Neural progenitor cell (in vitro differentiated cells): ENCODE results near the gene RHOXF2B. TPM values are rescaled to one million over a fixed set of nuclear protein-coding genes. Genes with fewer than 3 reads are reported as not detected.
"Not testable (repeated sequence)": the region's sequence is repeated elsewhere in the genome, so short reads cannot be mapped to it uniquely, and the experiment has no call there.

ENCODE experiments used
- DNase-seq: peaks from one replicate; pipeline ENCODE4 v3.0.0-alpha.2; 2016; ENCODE audit warnings: low spot score
- H2AFZ ChIP-seq: fragments of 200-600 bp; sonication (generic); replicated peaks from 2 replicates; pipeline ENCODE4 v1.6.1; 2016; ENCODE audit warnings: antibody characterized with exemption
- H3F3A ChIP-seq: fragments of 200-600 bp; sonication (generic); 2 replicates; pipeline ENCODE4 v1.6.1; 2016; ENCODE audit warnings: antibody characterized with exemption, low read depth
- H3K27ac ChIP-seq: fragments of 200-600 bp; sonication (generic); 2 replicates; pipeline ENCODE4 v1.5.1; 2016; ENCODE audit warnings: mild to moderate bottlenecking
- H3K27me3 ChIP-seq: fragments of 200-600 bp; sonication (generic); 2 replicates; pipeline ENCODE4 v1.6.1; 2016; ENCODE audit warnings: mild to moderate bottlenecking, moderate library complexity
- H3K36me3 ChIP-seq: fragments of 200-600 bp; sonication (generic); 2 replicates; pipeline ENCODE4 v1.5.1; 2016
- H3K4me1 ChIP-seq: fragments of 200-600 bp; sonication (generic); 2 replicates; pipeline ENCODE4 v1.6.1; 2016; ENCODE audit warnings: mixed run types
- H3K4me2 ChIP-seq: fragments of 200-600 bp; sonication (generic); 2 replicates; pipeline ENCODE4 v1.6.1; 2016
- H3K4me3 ChIP-seq: fragments of 200-600 bp; sonication (generic); 2 replicates; pipeline ENCODE4 v1.5.1; 2016
- H3K79me2 ChIP-seq: fragments of 200-600 bp; sonication (generic); 2 replicates; pipeline ENCODE4 v1.6.1; 2016; ENCODE audit warnings: low read depth
- H3K9ac ChIP-seq: fragments of 200-600 bp; sonication (generic); 2 replicates; pipeline ENCODE4 v1.6.1; 2016
- H3K9me3 ChIP-seq: fragments of 200-600 bp; sonication (generic); 2 replicates; pipeline ENCODE4 v1.5.1; 2016; ENCODE audit warnings: low read depth
- H4K20me1 ChIP-seq: fragments of 200-600 bp; sonication (generic); 2 replicates; pipeline ENCODE4 v1.6.1; 2016; ENCODE audit warnings: low read depth
- H3K27ac Mint-ChIP-seq: 3 replicates; pipeline ENCODE4 v1.8.0; 2021; ENCODE audit warnings: mixed read lengths
- H3K27me3 Mint-ChIP-seq: 2 replicates; pipeline ENCODE4 v1.8.0; 2022; ENCODE audit warnings: low read depth, mild to moderate bottlenecking, inconsistent platforms, moderate library complexity, mixed read lengths; ENCODE audit not compliant: insufficient read depth
- H3K36me3 Mint-ChIP-seq: 3 replicates; pipeline ENCODE4 v1.8.0; 2021; ENCODE audit warnings: mixed read lengths
- H3K4me1 Mint-ChIP-seq: 3 replicates; pipeline ENCODE4 v1.8.0; 2021; ENCODE audit warnings: mixed read lengths
- H3K4me3 Mint-ChIP-seq: 3 replicates; pipeline ENCODE4 v1.8.0; 2021; ENCODE audit warnings: mild to moderate bottlenecking, moderate library complexity, mixed read lengths
- H3K9me3 Mint-ChIP-seq: 3 replicates; pipeline ENCODE4 v1.8.0; 2020; ENCODE audit warnings: mixed read lengths
- CTCF ChIP-seq: fragments of 200-600 bp; sonication (generic); IDR thresholded peaks from 2 replicates; pipeline ENCODE4 v1.5.1; 2017; ENCODE audit warnings: antibody characterized with exemption, mild to moderate bottlenecking
- EZH2 ChIP-seq: fragments of 200-600 bp; sonication (generic); IDR thresholded peaks from 2 replicates; pipeline ENCODE4 v1.6.1; 2017; ENCODE audit warnings: antibody characterized with exemption, mild to moderate bottlenecking, moderate library complexity
- EZH2phosphoT487 ChIP-seq: fragments of 200-600 bp; sonication (generic); IDR thresholded peaks from 2 replicates; pipeline ENCODE4 v1.6.1; 2017; ENCODE audit warnings: antibody characterized with exemption
- total RNA-seq: library from RNA; depleted of rRNA; stranded (reverse); fragments of >200 nt; gene quantifications from 2 replicates; pipeline ENCODE4 v1.2.3, GENCODE V29; 2015; ENCODE audit warnings: low replicate concordance

RHOXF2B gene
- total RNA-seq, 1 donor from 2014 or later: not detected

GRCh38 chrX:120090208-120090607, 12.7 kb upstream of the RHOXF2B start:
- Histone ChIP-seq H3K27ac (no peak overlapping the region), H3K4me1 (no peaks in the 10 kb centered on the region), H3K9ac (no peak overlapping the region), H3K79me2 (no peaks in the 10 kb centered on the region), H2AFZ (no peak overlapping the region), H4K20me1 (no peaks in the 10 kb centered on the region), H3K27me3 (no peaks in the 10 kb centered on the region), H3K9me3 (no peaks in the 10 kb centered on the region), H3K4me2 (no peak overlapping the region), H3F3A (no peaks in the 10 kb centered on the region), H3K4me3 (no peak overlapping the region), H3K36me3 (no peaks in the 10 kb centered on the region)
- TF ChIP-seq EZH2 (no peak), CTCF (peak; percentile 14)
- H3K36me3 Mint-ChIP-seq: no peaks in the 10 kb centered on the region
- H3K4me3 Mint-ChIP-seq: no peak overlapping the region
- H3K9me3 Mint-ChIP-seq: no peaks in the 10 kb centered on the region
- DNase-seq: peak; percentile 5
- H3K4me1 Mint-ChIP-seq: no peaks in the 10 kb centered on the region
- H3K27ac Mint-ChIP-seq: no peak overlapping the region
- H3K27me3 Mint-ChIP-seq: peaks cover 2% of the 10 kb centered on the region

GRCh38 chrX:120087289-120088017, 10.0 kb upstream of the RHOXF2B start:
- no peak for DNase-seq
- peaks cover 2% of the 10 kb centered on the region for H3K27me3 Mint-ChIP-seq
- no peaks in the 10 kb centered on the region for H3K9me3 Mint-ChIP-seq
- H3K9ac ChIP-seq: no peak overlapping the region
- no peak overlapping the region for H3K27ac ChIP-seq
- no peaks in the 10 kb centered on the region for H3K36me3 Mint-ChIP-seq
- H3F3A ChIP-seq: no peaks in the 10 kb centered on the region
- H3K4me1 ChIP-seq: no peaks in the 10 kb centered on the region
- H3K27ac Mint-ChIP-seq: no peak overlapping the region
- H4K20me1 ChIP-seq: no peaks in the 10 kb centered on the region
- no peak overlapping the region for H2AFZ ChIP-seq
- H3K9me3 ChIP-seq: no peaks in the 10 kb centered on the region
- H3K4me1 Mint-ChIP-seq: no peaks in the 10 kb centered on the region
- H3K36me3 ChIP-seq: no peaks in the 10 kb centered on the region
- H3K79me2 ChIP-seq: no peaks in the 10 kb centered on the region
- no peaks in the 10 kb centered on the region for H3K27me3 ChIP-seq
- TF ChIP-seq CTCF (no peak), EZH2phosphoT487 (no peak), EZH2 (no peak)
- no peak overlapping the region for H3K4me3 ChIP-seq
- no peak overlapping the region for H3K4me3 Mint-ChIP-seq
- no peak overlapping the region for H3K4me2 ChIP-seq

GRCh38 chrX:120085553-120086185, 8.2 kb upstream of the RHOXF2B start:
- H3K36me3 Mint-ChIP-seq, H3K4me3 Mint-ChIP-seq, H3K27me3 Mint-ChIP-seq: not testable (repeated sequence)

GRCh38 chrX:120066169-120066568, 11.3 kb downstream of the RHOXF2B start:
- H3K4me3 Mint-ChIP-seq, H3K27me3 Mint-ChIP-seq, H3K4me2 ChIP-seq, H2AFZ ChIP-seq, H3K4me1 ChIP-seq, H3K4me3 ChIP-seq, H3K36me3 Mint-ChIP-seq, H3K4me1 Mint-ChIP-seq, H3K27ac ChIP-seq, H3K9me3 ChIP-seq, H3K79me2 ChIP-seq, H3K9ac ChIP-seq, H3K27ac Mint-ChIP-seq, H3F3A ChIP-seq, H4K20me1 ChIP-seq, H3K27me3 ChIP-seq, H3K36me3 ChIP-seq, DNase-seq, H3K9me3 Mint-ChIP-seq: not testable (repeated sequence)

More at GRCh38 chrX:120085553-120086185, 8.2 kb upstream of the RHOXF2B start:
- H3K27ac Mint-ChIP-seq, H2AFZ ChIP-seq, H3K4me1 ChIP-seq, H3K4me1 Mint-ChIP-seq, H3K9me3 ChIP-seq, H4K20me1 ChIP-seq, H3K4me2 ChIP-seq, H3K79me2 ChIP-seq, H3K36me3 ChIP-seq, DNase-seq, H3K27ac ChIP-seq, H3K9ac ChIP-seq, H3K9me3 Mint-ChIP-seq, H3K4me3 ChIP-seq, H3K27me3 ChIP-seq, H3F3A ChIP-seq: not testable (repeated sequence)

GRCh38 chrX:120042712-120043111, 34.8 kb downstream of the RHOXF2B start:
- not testable (repeated sequence) for H3K9me3 ChIP-seq, H3K27me3 Mint-ChIP-seq, H3K9me3 Mint-ChIP-seq, H3K4me1 Mint-ChIP-seq, H2AFZ ChIP-seq, H3K9ac ChIP-seq, H3K27me3 ChIP-seq, H3K4me2 ChIP-seq, H3K36me3 Mint-ChIP-seq, H3K4me3 Mint-ChIP-seq, H3K79me2 ChIP-seq, H3F3A ChIP-seq, H3K36me3 ChIP-seq, H4K20me1 ChIP-seq, H3K4me3 ChIP-seq, H3K4me1 ChIP-seq, H3K27ac ChIP-seq, DNase-seq, H3K27ac Mint-ChIP-seq

- H3K9me3 Mint-ChIP-seq, H3K9ac ChIP-seq, H3K27ac Mint-ChIP-seq, H3K27ac ChIP-seq, H3K36me3 ChIP-seq, H4K20me1 ChIP-seq, H3K4me3 Mint-ChIP-seq, H3K27me3 ChIP-seq, H2AFZ ChIP-seq, DNase-seq, H3K79me2 ChIP-seq, H3K4me1 ChIP-seq, H3K4me1 Mint-ChIP-seq, H3K4me3 ChIP-seq, H3F3A ChIP-seq, H3K27me3 Mint-ChIP-seq, H3K9me3 ChIP-seq, H3K4me2 ChIP-seq, H3K36me3 Mint-ChIP-seq: not testable (repeated sequence)
Measured at GRCh38 chrX:120042247-120042646, 35.2 kb downstream of the RHOXF2B start.
